Esophagus muscularis mucosa (tissue), 4 donors: ENCODE results near the gene CELSR1. TPM values are rescaled to one million over a fixed set of nuclear protein-coding genes. Genes with fewer than 3 reads are reported as not detected.

Experiments used
- DNase-seq: peaks from one replicate; pipeline ENCODE4 v3.0.0-alpha.2; 2017; ENCODE audit errors: extremely low spot score
- H3K27ac ChIP-seq, 4 donors: fragments of 200-600 bp; sonication (generic); replicated peaks in 1 of 4; 1 replicate in 3 of 4; 2 replicates in 1 of 4; pipeline ENCODE4 v1.5.1; 2016 to 2019; ENCODE audit warnings: mild to moderate bottlenecking in 1 of 4
- H3K27me3 ChIP-seq, 4 donors: fragments of 200-600 bp; sonication (generic); one replicate each; pipeline versions ENCODE4 v1.5.1 to v1.6.0; 2016 to 2019
- H3K36me3 ChIP-seq, 4 donors: fragments of 200-600 bp; sonication (generic); one replicate each; pipeline ENCODE4 v1.5.1; 2016 to 2019
- H3K4me1 ChIP-seq, 4 donors: fragments of 200-600 bp; sonication (generic); one replicate each; pipeline ENCODE4 v1.5.1; 2016 to 2019
- H3K4me3 ChIP-seq, 4 donors: fragments of 200-600 bp; sonication (generic); 1 replicate in 2 of 4; 2 replicates in 2 of 4; pipeline ENCODE4 v1.5.1; 2016 to 2019; ENCODE audit warnings: mild to moderate bottlenecking in 4 of 4, moderate library complexity in 1 of 4
- H3K9me3 ChIP-seq, 4 donors: fragments of 200-600 bp; sonication (generic); 1 replicate in 3 of 4; 2 replicates in 1 of 4; pipeline ENCODE4 v1.5.1; 2016 to 2019
- EP300 ChIP-seq: sonication (generic); formaldehyde crosslinking; IDR thresholded peaks from one replicate; pipeline ENCODE4 v1.6.1; 2017; ENCODE audit warnings: antibody characterized with exemption
- POLR2A ChIP-seq: fragments of 450-650 bp; IDR thresholded peaks from one replicate; pipeline ENCODE4 v1.6.1; 2017; ENCODE audit warnings: antibody characterized with exemption, moderate library complexity, mild to moderate bottlenecking, low read depth
- POLR2AphosphoS5 ChIP-seq, 2 donors: sonication (generic); formaldehyde crosslinking; IDR thresholded peaks; one replicate each; pipeline ENCODE4 v1.6.1; 2017; ENCODE audit warnings: antibody characterized with exemption in 2 of 2
- WGBS: methylation state at CpG from one replicate; pipeline ENCODE4 v1.1.5; 2018; 5-methylcytosine and 5-hydroxymethylcytosine counted together
- intact Hi-C: fragments of 100-400 bp; cut with DNase I; formaldehyde crosslinking; loops from one replicate; pipeline ENCODE4 v1.15.1; 2023
- total RNA-seq, 4 donors: library from RNA; depleted of rRNA; stranded (reverse); fragments of >200 nt; gene quantifications; one replicate each; pipeline versions ENCODE4 v1.1.0 to v1.2.1, GENCODE V29; 2016
- TF ChIP-seq, protein P1 (sequence below), 3 experiments: fragments of 200-600 bp in 2 of 3; fragments of 450-650 bp in 1 of 3; sonication (generic) in 2 of 3; IDR thresholded peaks; one replicate each; pipeline ENCODE4 v1.5.1; 2017 to 2019; ENCODE audit warnings: antibody characterized with exemption in 3 of 3, mild to moderate bottlenecking in 2 of 3, moderate library complexity in 1 of 3

CELSR1 gene
- total RNA-seq, 4 donors from 2014 or later = 2.5 to 2.7 (median 2.6) TPM

DNA sequence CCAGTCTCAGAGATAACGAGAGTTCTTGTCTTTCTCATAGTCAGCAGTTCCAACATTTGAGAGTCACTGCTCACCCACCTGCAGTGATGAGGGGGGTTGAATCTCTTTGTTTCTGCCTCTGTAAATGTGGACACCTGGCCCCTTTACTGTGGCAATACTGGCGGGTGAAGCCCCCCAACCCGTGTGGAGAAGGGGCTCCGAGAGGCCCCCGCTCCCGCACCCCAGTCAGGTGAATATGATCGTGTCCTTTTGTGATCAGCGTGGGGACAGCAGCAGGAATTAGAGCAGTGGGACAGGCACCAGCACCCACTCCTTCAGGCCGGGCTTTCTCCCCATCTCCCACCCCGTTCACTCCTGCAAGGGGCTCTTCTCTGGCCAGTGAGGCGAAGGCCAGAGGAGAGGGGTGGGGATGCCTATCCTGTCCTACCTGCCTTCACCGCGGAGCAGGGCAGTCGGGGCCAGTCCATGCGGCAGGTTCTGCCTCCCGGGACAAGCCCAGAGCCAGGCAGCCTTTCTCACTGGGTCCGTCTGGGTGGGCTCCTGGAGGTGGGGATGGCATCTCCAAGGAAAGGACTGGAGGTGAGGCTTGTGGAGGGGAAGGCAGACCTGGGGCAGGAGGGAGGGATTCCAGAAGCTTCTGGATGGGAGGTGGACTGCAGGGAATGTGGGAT is 12.7 kb upstream of the CELSR1 start:
- H3K27ac ChIP-seq = peak overlapping the region in 2 of 4 donors; percentile 85
- H3K9me3 ChIP-seq = peaks cover 0 to 7% (median 0%) of the 10 kb centered on the region in 4 donors
- peaks cover 44 to 56% (median 55%) of the 10 kb centered on the region in 4 donors for H3K4me1 ChIP-seq
- no peak for DNase-seq
- no peaks in the 10 kb centered on the region for H3K36me3 ChIP-seq
- no peak overlapping the region for H3K4me3 ChIP-seq
- 83% methylated on average over 13 of the region's 17 CpGs for WGBS
- TF ChIP-seq EP300 (no peak), POLR2AphosphoS5 (IDR thresholded peaks at IDR 0.05) (no peak), POLR2A (no peak)
- TF ChIP-seq, protein P1, sequence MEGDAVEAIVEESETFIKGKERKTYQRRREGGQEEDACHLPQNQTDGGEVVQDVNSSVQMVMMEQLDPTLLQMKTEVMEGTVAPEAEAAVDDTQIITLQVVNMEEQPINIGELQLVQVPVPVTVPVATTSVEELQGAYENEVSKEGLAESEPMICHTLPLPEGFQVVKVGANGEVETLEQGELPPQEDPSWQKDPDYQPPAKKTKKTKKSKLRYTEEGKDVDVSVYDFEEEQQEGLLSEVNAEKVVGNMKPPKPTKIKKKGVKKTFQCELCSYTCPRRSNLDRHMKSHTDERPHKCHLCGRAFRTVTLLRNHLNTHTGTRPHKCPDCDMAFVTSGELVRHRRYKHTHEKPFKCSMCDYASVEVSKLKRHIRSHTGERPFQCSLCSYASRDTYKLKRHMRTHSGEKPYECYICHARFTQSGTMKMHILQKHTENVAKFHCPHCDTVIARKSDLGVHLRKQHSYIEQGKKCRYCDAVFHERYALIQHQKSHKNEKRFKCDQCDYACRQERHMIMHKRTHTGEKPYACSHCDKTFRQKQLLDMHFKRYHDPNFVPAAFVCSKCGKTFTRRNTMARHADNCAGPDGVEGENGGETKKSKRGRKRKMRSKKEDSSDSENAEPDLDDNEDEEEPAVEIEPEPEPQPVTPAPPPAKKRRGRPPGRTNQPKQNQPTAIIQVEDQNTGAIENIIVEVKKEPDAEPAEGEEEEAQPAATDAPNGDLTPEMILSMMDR (IDR thresholded peaks at IDR 0.05) = no peak
- intact Hi-C loops = loop anchor here (10.0 kb wide), 1 partner anchor 425 kb away; no protein-coding TSS in a partner anchor
- H3K27me3 ChIP-seq = no peaks in the 10 kb centered on the region

DNA sequence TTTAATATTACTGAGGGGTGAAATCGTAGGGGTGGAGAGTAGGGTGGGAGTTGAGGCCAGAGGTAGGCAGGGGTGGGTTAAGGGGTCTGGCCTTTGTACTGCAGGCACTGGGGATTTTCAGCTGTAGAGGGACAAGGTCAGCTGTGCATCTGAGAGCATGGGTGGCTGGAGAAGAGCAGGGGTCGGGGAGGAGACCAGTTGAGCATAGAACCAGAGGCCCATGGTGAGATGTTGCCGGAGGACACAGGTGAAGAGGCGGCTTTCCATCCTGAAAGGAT is 12.1 kb upstream of the CELSR1 start:
- TF ChIP-seq EP300 (no peak), POLR2AphosphoS5 (IDR thresholded peaks at IDR 0.05) (no peak), POLR2A (no peak)
- TF ChIP-seq, protein P1 (IDR thresholded peaks at IDR 0.05) = no peak
- intact Hi-C loops = loop anchor here (10.0 kb wide), 1 partner anchor 425 kb away; no protein-coding TSS in a partner anchor
- H3K36me3 ChIP-seq = no peaks in the 10 kb centered on the region
- peaks cover 44 to 62% (median 61%) of the 10 kb centered on the region in 4 donors for H3K4me1 ChIP-seq
- WGBS = 80% methylated on average over 4 of the region's 4 CpGs
- no peaks in the 10 kb centered on the region for H3K27me3 ChIP-seq
- no peak for DNase-seq
- H3K27ac ChIP-seq = peak overlapping the region; percentile 85 to 93 (median 86)
- H3K9me3 ChIP-seq = peaks cover 0 to 7% (median 0%) of the 10 kb centered on the region in 4 donors
- H3K4me3 ChIP-seq = no peak overlapping the region

DNA sequence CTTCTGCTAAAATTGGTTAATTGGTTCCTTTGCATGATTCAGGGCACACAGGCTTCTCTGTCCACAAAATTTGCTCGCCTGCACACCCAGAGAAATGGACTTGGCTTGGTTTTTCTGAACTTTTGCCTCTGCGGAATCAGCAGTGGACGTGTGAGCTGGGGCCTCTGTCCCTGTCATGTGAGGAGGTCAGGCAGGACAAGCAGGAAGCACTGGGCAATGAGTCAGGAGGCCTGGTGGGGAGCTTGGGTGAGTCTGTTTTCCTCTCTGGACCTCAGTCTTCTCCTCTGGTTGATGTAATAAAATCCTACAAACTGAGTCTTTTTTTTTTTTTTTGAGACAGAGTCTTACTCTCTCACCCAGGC is 10.4 kb upstream of the CELSR1 start:
- H3K27me3 ChIP-seq = no peaks in the 10 kb centered on the region
- H3K4me3 ChIP-seq = no peak overlapping the region
- TF ChIP-seq POLR2AphosphoS5 (IDR thresholded peaks at IDR 0.05) (peak in 1 of 2 donors; percentile 72), EP300 (no peak)
- no peaks in the 10 kb centered on the region for H3K36me3 ChIP-seq
- peaks cover 0 to 6% (median 0%) of the 10 kb centered on the region in 4 donors for H3K9me3 ChIP-seq
- peak overlapping the region; percentile 85 to 93 (median 86) for H3K27ac ChIP-seq
- peak; percentile 94 for DNase-seq
- 25% methylated on average over 3 of the region's 3 CpGs for WGBS
- intact Hi-C loops = loop anchor here (10.0 kb wide), 1 partner anchor 423 kb away; no protein-coding TSS in a partner anchor
- H3K4me1 ChIP-seq = peaks cover 44 to 62% (median 61%) of the 10 kb centered on the region in 4 donors

DNA sequence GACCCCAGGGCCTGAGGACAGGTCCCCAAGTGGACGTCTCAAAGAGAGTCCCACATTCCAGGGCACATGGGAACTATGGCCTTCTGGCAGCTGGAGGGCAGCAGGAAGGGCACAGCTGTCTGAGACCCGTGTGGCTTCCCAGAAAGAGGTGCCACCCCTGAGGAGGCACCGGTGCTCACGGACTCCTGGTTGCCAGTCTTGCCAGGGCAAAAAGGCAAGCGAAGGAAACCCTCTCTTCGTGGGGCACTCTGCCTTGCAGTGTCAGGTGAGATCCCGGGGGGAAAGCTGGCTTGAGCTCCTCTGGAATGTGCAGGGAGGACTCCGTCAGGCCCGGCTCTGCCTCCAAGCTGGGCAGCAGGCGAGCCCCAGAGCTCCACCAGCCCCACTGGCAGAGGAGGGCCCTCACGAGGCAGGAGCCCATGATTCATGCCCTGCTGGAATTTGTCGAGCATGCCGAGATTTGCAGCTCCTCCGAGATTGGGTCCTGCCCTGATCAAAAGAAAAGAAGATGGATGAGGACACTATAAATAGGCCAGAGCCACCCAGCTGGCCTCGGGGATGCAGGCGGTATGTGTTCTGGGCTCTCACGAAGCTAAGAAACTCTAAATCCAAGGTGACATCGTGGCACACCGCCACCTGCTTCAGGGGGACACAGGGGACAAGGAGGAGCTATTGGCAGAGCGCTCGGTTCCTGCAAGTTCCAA is 9.9 kb upstream of the CELSR1 start:
- 28% methylated on average over 12 of the region's 21 CpGs for WGBS
- no peak overlapping the region for H3K4me3 ChIP-seq

DNA sequence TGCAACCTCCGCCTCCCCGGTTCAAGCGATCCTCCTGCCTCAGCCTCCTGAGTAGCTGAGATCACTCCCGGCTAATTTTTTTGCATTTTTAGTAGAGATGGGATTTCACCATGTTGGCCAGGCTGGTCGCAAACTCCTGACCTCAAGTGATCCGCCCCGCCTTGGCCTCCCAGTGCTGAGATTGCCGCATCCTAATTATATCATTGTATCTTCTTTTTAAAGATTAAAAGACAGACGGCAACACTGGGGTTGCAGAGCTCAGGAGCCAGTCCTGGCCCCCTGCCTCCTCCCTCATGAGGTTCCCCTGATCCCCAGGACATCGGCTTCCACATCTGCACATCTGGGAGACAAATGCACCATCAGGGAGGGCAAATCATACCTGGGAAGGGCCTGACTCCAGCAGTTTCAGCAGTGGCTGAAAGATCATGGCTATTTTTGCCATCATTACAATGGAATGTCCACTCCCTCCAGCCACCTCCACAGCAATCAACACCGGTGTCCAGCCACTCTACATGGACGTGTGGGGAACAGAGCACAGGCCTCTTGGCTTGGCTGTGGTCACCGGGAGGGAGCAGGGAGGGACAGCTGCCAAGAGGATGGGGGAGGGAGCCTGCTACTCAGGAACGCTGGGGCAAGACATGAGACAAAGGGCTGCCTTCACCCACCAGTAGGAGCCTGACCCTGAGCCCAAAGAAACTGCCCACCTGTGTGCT is 9.2 kb upstream of the CELSR1 start:
- 65% methylated on average over 13 of the region's 14 CpGs for WGBS
- TF ChIP-seq POLR2A (no peak), POLR2AphosphoS5 (IDR thresholded peaks at IDR 0.05) (peak; percentile 88 to 89), EP300 (peak; percentile 11)
- TF ChIP-seq, protein P1 (IDR thresholded peaks at IDR 0.05) = no peak
- Histone ChIP-seq H3K4me3 (no peak overlapping the region), H3K27ac (peak overlapping the region; percentile 85 to 93 (median 86)), H3K36me3 (no peaks in the 10 kb centered on the region), H3K27me3 (no peaks in the 10 kb centered on the region), H3K4me1 (peaks cover 44 to 70% (median 66%) of the 10 kb centered on the region in 4 donors), H3K9me3 (no peaks in the 10 kb centered on the region)
- intact Hi-C loops = loop anchor here (10.0 kb wide), 1 partner anchor 422 kb away; no protein-coding TSS in a partner anchor
- no peak for DNase-seq

More for the DNA sequence above, 9.9 kb upstream of the CELSR1 start:
- intact Hi-C loops = loop anchor here (10.0 kb wide), 1 partner anchor 423 kb away; no protein-coding TSS in a partner anchor
- DNase-seq = no peak
- peak; percentile 32 to 41 for TF ChIP-seq POLR2AphosphoS5 (IDR thresholded peaks at IDR 0.05)
- no peak for TF ChIP-seq POLR2A
- peaks cover 44 to 65% (median 62%) of the 10 kb centered on the region in 4 donors for H3K4me1 ChIP-seq
- no peaks in the 10 kb centered on the region for H3K36me3 ChIP-seq
- peak overlapping the region; percentile 85 to 93 (median 86) for H3K27ac ChIP-seq
- no peaks in the 10 kb centered on the region for H3K27me3 ChIP-seq
- peaks cover 0 to 1% (median 0%) of the 10 kb centered on the region in 4 donors for H3K9me3 ChIP-seq
